Right lobe of liver (tissue), 4 donors: ENCODE measurements around the gene PMEL.

Experiments
- POLR2A ChIP-seq: fragments of 450-650 bp; IDR thresholded peaks from one replicate; pipeline ENCODE4 v1.6.1; 2017; ENCODE audit warnings: antibody characterized with exemption, mild to moderate bottlenecking
- TF ChIP-seq, protein P1 (sequence below), 4 donors: fragments of 200-600 bp in 3 of 4; fragments of 450-650 bp in 1 of 4; IDR thresholded peaks; one replicate each; pipeline versions ENCODE4 v1.5.1 to v1.8.0; 2016 to 2022; ENCODE audit warnings: antibody characterized with exemption in 4 of 4, mild to moderate bottlenecking in 2 of 4
- donor health status: DM: no; HTN: no; CAD: no.
- donor health status: DM: no; HTN: no; CAD: no.
- donor health status: DM: no; HTN: yes; CAD: no.

DNA sequence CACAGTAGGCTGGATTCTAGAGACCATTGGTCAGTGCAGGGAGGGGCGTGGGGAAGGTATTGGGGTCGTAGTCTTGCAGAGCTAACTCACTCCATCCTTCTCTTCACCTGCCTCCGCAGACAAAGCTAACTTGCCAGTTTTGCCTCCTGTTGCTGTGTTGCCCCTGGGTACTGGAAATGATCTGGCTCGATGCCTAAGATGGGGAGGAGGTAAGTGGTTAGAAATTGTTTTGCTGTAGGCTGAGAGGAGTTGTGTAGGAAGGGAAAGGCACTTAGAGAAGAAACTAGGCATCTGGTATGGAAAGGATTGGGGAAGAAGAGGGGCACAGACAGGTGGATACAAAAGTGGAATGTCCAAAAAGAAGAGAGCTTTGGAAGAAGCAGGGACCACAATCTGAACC lies 23.8 kb downstream of the PMEL start:
- TF ChIP-seq, protein P1, sequence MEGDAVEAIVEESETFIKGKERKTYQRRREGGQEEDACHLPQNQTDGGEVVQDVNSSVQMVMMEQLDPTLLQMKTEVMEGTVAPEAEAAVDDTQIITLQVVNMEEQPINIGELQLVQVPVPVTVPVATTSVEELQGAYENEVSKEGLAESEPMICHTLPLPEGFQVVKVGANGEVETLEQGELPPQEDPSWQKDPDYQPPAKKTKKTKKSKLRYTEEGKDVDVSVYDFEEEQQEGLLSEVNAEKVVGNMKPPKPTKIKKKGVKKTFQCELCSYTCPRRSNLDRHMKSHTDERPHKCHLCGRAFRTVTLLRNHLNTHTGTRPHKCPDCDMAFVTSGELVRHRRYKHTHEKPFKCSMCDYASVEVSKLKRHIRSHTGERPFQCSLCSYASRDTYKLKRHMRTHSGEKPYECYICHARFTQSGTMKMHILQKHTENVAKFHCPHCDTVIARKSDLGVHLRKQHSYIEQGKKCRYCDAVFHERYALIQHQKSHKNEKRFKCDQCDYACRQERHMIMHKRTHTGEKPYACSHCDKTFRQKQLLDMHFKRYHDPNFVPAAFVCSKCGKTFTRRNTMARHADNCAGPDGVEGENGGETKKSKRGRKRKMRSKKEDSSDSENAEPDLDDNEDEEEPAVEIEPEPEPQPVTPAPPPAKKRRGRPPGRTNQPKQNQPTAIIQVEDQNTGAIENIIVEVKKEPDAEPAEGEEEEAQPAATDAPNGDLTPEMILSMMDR (IDR thresholded peaks at IDR 0.05): no peak
- no peak for TF ChIP-seq POLR2A
